PC-9 (cell line): ENCODE results near the gene ACP3. TPM values are rescaled to one million over a fixed set of nuclear protein-coding genes. Genes with fewer than 3 reads are reported as not detected.

Experiments used
- BruUV-seq: library from RNA; stranded (reverse); fragments of 400-500 nt; replicated peaks from 2 replicates; lab custom pipeline; 2021; lab: Mats Ljungman, UMichigan
- CTCF ChIA-PET: fragments of 300-600 bp; sonication (Branson Sonifier 250); formaldehyde crosslinking; loops from one replicate; lab custom pipeline; 2022; ENCODE audit warnings: antibody characterized with exemption; lab: Charles Lee
- POLR2A ChIA-PET: fragments of 300-600 bp; sonication (Branson Sonifier 250); formaldehyde crosslinking; loops from one replicate; lab custom pipeline; 2022; ENCODE audit warnings: antibody characterized with exemption; ENCODE audit not compliant: unreplicated experiment; lab: Charles Lee
- DNase-seq, 2 experiments: peaks; one replicate each; pipeline versions ENCODE4 v3.0.0 to v3.0.0-alpha.2; 2015 to 2022; ENCODE audit warnings: mixed read lengths in 1 of 2
- H2AFZ ChIP-seq: fragments of 200-600 bp; sonication (generic); 2 replicates; pipeline ENCODE4 v1.8.1; 2017; ENCODE audit warnings: antibody characterized with exemption
- H3F3A ChIP-seq: fragments of 200-600 bp; sonication (generic); 2 replicates; pipeline ENCODE4 v1.8.1; 2017; ENCODE audit warnings: antibody characterized with exemption, mild to moderate bottlenecking, low read depth; ENCODE audit not compliant: insufficient read depth
- H3K27ac ChIP-seq: fragments of 200-600 bp; sonication (generic); 2 replicates; pipeline ENCODE4 v1.6.1; 2016; ENCODE audit warnings: mixed run types
- H3K27me3 ChIP-seq: fragments of 200-600 bp; sonication (generic); 2 replicates; pipeline ENCODE4 v1.6.1; 2016; ENCODE audit warnings: low read depth, mixed run types; ENCODE audit not compliant: insufficient read depth
- H3K36me3 ChIP-seq: fragments of 200-600 bp; sonication (generic); 2 replicates; pipeline ENCODE4 v1.6.1; 2016; ENCODE audit warnings: low read depth, mixed run types
- H3K4me1 ChIP-seq: fragments of 200-600 bp; sonication (generic); replicated peaks from 2 replicates; pipeline ENCODE4 v1.6.1; 2016; ENCODE audit warnings: mixed run types; ENCODE audit not compliant: insufficient read depth
- H3K4me2 ChIP-seq: fragments of 200-600 bp; sonication (generic); 2 replicates; pipeline ENCODE4 v1.6.1; 2017; ENCODE audit warnings: mixed run types
- H3K4me3 ChIP-seq: fragments of 200-600 bp; sonication (generic); 2 replicates; pipeline ENCODE4 v1.6.1; 2016; ENCODE audit warnings: mixed run types
- H3K79me2 ChIP-seq: fragments of 200-600 bp; sonication (generic); 2 replicates; pipeline ENCODE4 v1.6.1; 2017; ENCODE audit warnings: low read depth, mixed run types
- H3K9me2 ChIP-seq: fragments of 200-600 bp; sonication (generic); 2 replicates; pipeline ENCODE4 v1.8.1; 2017; ENCODE audit warnings: mild to moderate bottlenecking; ENCODE audit not compliant: insufficient read depth
- H3K9me3 ChIP-seq: fragments of 200-600 bp; sonication (generic); 2 replicates; pipeline ENCODE4 v1.8.1; 2016; ENCODE audit warnings: low read depth; ENCODE audit not compliant: insufficient read depth
- H4K20me1 ChIP-seq: fragments of 200-600 bp; sonication (generic); 2 replicates; pipeline ENCODE4 v1.8.1; 2017; ENCODE audit not compliant: insufficient read depth
- CTCF ChIP-seq: fragments of 200-600 bp; sonication (generic); conservative IDR thresholded peaks from 2 replicates; pipeline ENCODE4 v1.6.1; 2017; ENCODE audit warnings: mixed run types, antibody characterized with exemption, mild to moderate bottlenecking, moderate library complexity
- EZH2 ChIP-seq: fragments of 200-600 bp; sonication (generic); IDR thresholded peaks from 2 replicates; pipeline ENCODE4 v1.8.0; 2017; ENCODE audit warnings: antibody characterized with exemption, low read depth
- intact Hi-C: fragments of 100-400 bp; cut with micrococcal nuclease; formaldehyde crosslinking; loops from one replicate; pipeline ENCODE4 v1.10.0; 2022; ENCODE audit not compliant: unreplicated experiment
- total RNA-seq: library from RNA; stranded (reverse); gene quantifications from 2 replicates; pipeline ENCODE4 v1.2.3, GENCODE V29; 2021

The ACP3 gene
- total RNA-seq, 1 experiment from 2014 or later, result 3.5 TPM

GRCh38 chr3:132401255-132401654 is 84.0 kb downstream of the ACP3 start:
- TF ChIP-seq CTCF (no peak), EZH2 (no peak)
- ChIA-PET POLR2A (no interaction called here), CTCF (no interaction called here)
- H3K4me2 ChIP-seq, result no peak overlapping the region
- no TSS peak for BruUV-seq
- H3K27me3 ChIP-seq, result no peaks in the 10 kb centered on the region
- no peaks in the 10 kb centered on the region for H4K20me1 ChIP-seq
- H3K9me2 ChIP-seq, result no peaks in the 10 kb centered on the region
- no peak for DNase-seq
- H2AFZ ChIP-seq, result no peak overlapping the region
- H3K36me3 ChIP-seq, result no peaks in the 10 kb centered on the region
- no peaks in the 10 kb centered on the region for H3K9me3 ChIP-seq
- no peak overlapping the region for H3K4me3 ChIP-seq
- no peaks in the 10 kb centered on the region for H3F3A ChIP-seq
- no peaks in the 10 kb centered on the region for H3K79me2 ChIP-seq
- intact Hi-C loops, result loop anchor here (10.0 kb wide), 1 partner anchor 1366 kb away; no protein-coding TSS in a partner anchor
- H3K27ac ChIP-seq, result no peak overlapping the region
- H3K4me1 ChIP-seq, result no peaks in the 10 kb centered on the region

- Histone ChIP-seq H3K9me3 (no peaks in the 10 kb centered on the region), H4K20me1 (no peaks in the 10 kb centered on the region), H3K36me3 (no peaks in the 10 kb centered on the region), H3K4me3 (no peak overlapping the region), H3K4me2 (no peak overlapping the region), H3K9me2 (no peaks in the 10 kb centered on the region), H3K27ac (no peak overlapping the region), H3K27me3 (no peaks in the 10 kb centered on the region), H3F3A (no peaks in the 10 kb centered on the region), H3K4me1 (no peaks in the 10 kb centered on the region), H3K79me2 (no peaks in the 10 kb centered on the region), H2AFZ (no peak overlapping the region)
- no peak for TF ChIP-seq CTCF
- no peak for TF ChIP-seq EZH2
- no TSS peak for BruUV-seq
- CTCF ChIA-PET, result interaction anchor here (0.7 kb wide), 1 partner anchor 14 kb away, joined by 3 read pairs; no protein-coding TSS in a partner anchor
- DNase-seq, result no peak
- intact Hi-C loops, result loop anchor here (10.0 kb wide), 1 partner anchor 1369 kb away; no protein-coding TSS in a partner anchor
- POLR2A ChIA-PET, result no interaction called here
Measured at GRCh38 chr3:132404276-132404675, 87.1 kb downstream of the ACP3 start.

- Histone ChIP-seq H3K4me1 (no peaks in the 10 kb centered on the region), H3F3A (no peaks in the 10 kb centered on the region), H3K9me2 (no peaks in the 10 kb centered on the region), H3K4me2 (no peak overlapping the region), H3K27ac (no peak overlapping the region), H3K4me3 (no peak overlapping the region), H3K27me3 (no peaks in the 10 kb centered on the region), H2AFZ (no peak overlapping the region), H3K79me2 (no peaks in the 10 kb centered on the region), H3K9me3 (no peaks in the 10 kb centered on the region), H4K20me1 (no peaks in the 10 kb centered on the region), H3K36me3 (no peaks in the 10 kb centered on the region)
- DNase-seq, result no peak
- ChIA-PET CTCF (no interaction called here), POLR2A (no interaction called here)
- intact Hi-C loops, result loop anchor here (10.0 kb wide), 1 partner anchor 1370 kb away; no protein-coding TSS in a partner anchor
- no TSS peak for BruUV-seq
- TF ChIP-seq EZH2, result no peak
- no peak for TF ChIP-seq CTCF
Measured at GRCh38 chr3:132405188-132405587, 88.0 kb downstream of the ACP3 start.
